Activated T-cell treated with anti-CD3 and anti-CD28 coated beads, Interleukin-2, amount 50 U/mL, for 4 hours (primary cell): ENCODE measurements around the gene APOE. TPM values are rescaled to one million over a fixed set of nuclear protein-coding genes. Genes with fewer than 3 reads are reported as not detected.
"Not testable (repeated sequence)": the region's sequence is repeated elsewhere in the genome, so short reads cannot be mapped to it uniquely, and the experiment has no call there.

Experiments used
- ATAC-seq, 2 donors: fragments of 200-7000 bp; cut with Tn5 transposase; one replicate each; pipeline ENCODE4 v1.10.0; 2021
- DNase-seq: peaks from one replicate; pipeline ENCODE4 v3.0.0-alpha.2; 2020
- H3K27me3 Mint-ChIP-seq: one replicate; pipeline ENCODE4 v1.8.0; 2021; ENCODE audit warnings: low read depth, mixed read lengths
- H3K36me3 Mint-ChIP-seq: one replicate; pipeline ENCODE4 v1.8.0; 2022; ENCODE audit warnings: mixed read lengths; ENCODE audit not compliant: insufficient read depth
- H3K4me1 Mint-ChIP-seq: one replicate; pipeline ENCODE4 v1.8.0; 2021; ENCODE audit warnings: low read depth, mixed read lengths
- H3K4me3 Mint-ChIP-seq: one replicate; pipeline ENCODE4 v1.8.0; 2021; ENCODE audit warnings: mild to moderate bottlenecking, moderate library complexity, mixed read lengths
- H3K9me3 Mint-ChIP-seq: one replicate; pipeline ENCODE4 v1.8.0; 2021; ENCODE audit warnings: mixed read lengths
- total RNA-seq, 3 donors: library from RNA; stranded (reverse); gene quantifications; one replicate each; pipeline ENCODE4 v1.2.1, GENCODE V29; 2021

APOE gene
- 1 to 10 TPM; 4.3 to 5.0 (median 4.9) TPM for total RNA-seq

- H3K4me1 Mint-ChIP-seq, result peaks cover 10% of the 10 kb centered on the region
- H3K27me3 Mint-ChIP-seq, result peaks cover 28% of the 10 kb centered on the region
- no peaks in the 10 kb centered on the region for H3K9me3 Mint-ChIP-seq
- H3K36me3 Mint-ChIP-seq, result peaks cover 12% of the 10 kb centered on the region
- DNase-seq (no peak), ATAC-seq (peak; percentile 14 to 20)
- H3K4me3 Mint-ChIP-seq, result peak within 1 kb of the TSS; percentile 33
These were observed at the start of gene APOE for GRCh38 chr19:44905437-44906160. Gene APOE (plus strand): TSS chr19:44905796. CDS start chr19:44906625, 829 bp downstream.

- DNase-seq (no peak), ATAC-seq (no peak)
- no peak overlapping the region for H3K4me3 Mint-ChIP-seq
- no peaks in the 10 kb centered on the region for H3K36me3 Mint-ChIP-seq
- H3K4me1 Mint-ChIP-seq, result no peaks in the 10 kb centered on the region
- H3K27me3 Mint-ChIP-seq, result peaks cover 6% of the 10 kb centered on the region
- H3K9me3 Mint-ChIP-seq, result no peaks in the 10 kb centered on the region
These were observed 49.0 kb upstream of the APOE start for GRCh38 chr19:44856421-44857083.

DNA sequence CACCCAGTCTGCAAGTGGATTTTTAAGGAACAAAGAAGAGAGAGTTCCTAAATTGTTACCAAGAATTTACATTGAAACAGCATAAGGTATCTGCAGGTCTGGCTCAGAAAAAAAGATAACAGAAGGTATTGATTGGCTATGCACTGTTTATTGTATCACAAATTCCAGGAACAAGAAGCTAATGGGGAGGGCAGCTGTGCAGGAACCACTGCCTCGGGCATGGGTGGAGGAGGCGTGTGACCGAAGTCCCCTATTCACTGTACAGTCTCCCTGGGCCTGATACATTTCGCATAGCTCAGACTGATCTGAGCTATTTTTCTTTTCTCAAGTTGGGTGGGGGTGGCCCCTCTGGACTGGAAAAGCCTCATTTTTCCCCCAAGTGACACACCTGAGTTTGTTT is 47.8 kb upstream of the APOE start:
- Mint-ChIP-seq H3K36me3 (no peaks in the 10 kb centered on the region), H3K4me1 (no peaks in the 10 kb centered on the region), H3K27me3 (peaks cover 7% of the 10 kb centered on the region), H3K4me3 (no peak overlapping the region), H3K9me3 (no peaks in the 10 kb centered on the region)
- ATAC-seq (no peak), DNase-seq (no peak)

DNA sequence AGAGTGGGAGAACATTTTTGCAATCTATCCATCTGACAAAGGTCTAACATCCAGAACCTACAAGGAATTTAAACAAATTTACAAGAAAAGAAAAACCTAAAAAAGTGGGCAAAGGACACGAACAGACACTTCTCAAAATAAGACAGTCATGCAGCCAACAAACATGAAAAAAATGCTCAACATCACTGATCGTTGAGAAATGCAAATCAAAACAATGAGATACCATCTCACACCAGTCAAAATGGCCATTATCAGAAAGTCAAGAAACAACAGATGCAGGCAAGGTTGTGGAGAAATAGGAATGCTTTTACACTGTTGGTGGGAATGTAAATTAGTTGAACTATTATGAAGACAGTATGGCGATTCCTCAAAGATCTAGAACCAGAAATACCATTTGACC is 44.0 kb upstream of the APOE start:
- not testable (repeated sequence) for H3K36me3 Mint-ChIP-seq, H3K4me1 Mint-ChIP-seq, DNase-seq, ATAC-seq, H3K9me3 Mint-ChIP-seq, H3K27me3 Mint-ChIP-seq, H3K4me3 Mint-ChIP-seq

- Mint-ChIP-seq H3K4me3 (no peak overlapping the region), H3K4me1 (no peaks in the 10 kb centered on the region), H3K36me3 (no peaks in the 10 kb centered on the region), H3K27me3 (peaks cover 7% of the 10 kb centered on the region), H3K9me3 (no peaks in the 10 kb centered on the region)
- no peak for ATAC-seq
- no peak for DNase-seq
These were observed 41.6 kb upstream of the APOE start for GRCh38 chr19:44863990-44864389.

DNA sequence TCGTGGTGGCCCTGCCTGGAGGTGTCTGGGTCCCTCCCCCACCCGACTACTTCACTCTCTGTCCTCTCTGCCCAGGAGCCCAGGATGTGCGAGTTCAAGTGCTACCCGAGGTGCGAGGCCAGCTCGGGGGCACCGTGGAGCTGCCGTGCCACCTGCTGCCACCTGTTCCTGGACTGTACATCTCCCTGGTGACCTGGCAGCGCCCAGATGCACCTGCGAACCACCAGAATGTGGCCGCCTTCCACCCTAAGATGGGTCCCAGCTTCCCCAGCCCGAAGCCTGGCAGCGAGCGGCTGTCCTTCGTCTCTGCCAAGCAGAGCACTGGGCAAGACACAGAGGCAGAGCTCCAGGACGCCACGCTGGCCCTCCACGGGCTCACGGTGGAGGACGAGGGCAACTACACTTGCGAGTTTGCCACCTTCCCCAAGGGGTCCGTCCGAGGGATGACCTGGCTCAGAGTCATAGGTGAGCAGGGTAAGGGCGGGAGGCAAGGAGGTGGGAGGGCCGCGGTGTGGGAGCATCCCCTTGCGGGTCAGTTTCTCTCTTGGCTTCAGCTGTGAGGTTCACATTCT is 40.3 kb upstream of the APOE start:
- H3K9me3 Mint-ChIP-seq, result no peaks in the 10 kb centered on the region
- peaks cover 5% of the 10 kb centered on the region for H3K27me3 Mint-ChIP-seq
- H3K4me1 Mint-ChIP-seq, result no peaks in the 10 kb centered on the region
- DNase-seq (no peak), ATAC-seq (no peak)
- H3K4me3 Mint-ChIP-seq, result no peak overlapping the region
- H3K36me3 Mint-ChIP-seq, result no peaks in the 10 kb centered on the region

- no peak for DNase-seq
These were observed 38.9 kb upstream of the APOE start for GRCh38 chr19:44866664-44867063.

DNA sequence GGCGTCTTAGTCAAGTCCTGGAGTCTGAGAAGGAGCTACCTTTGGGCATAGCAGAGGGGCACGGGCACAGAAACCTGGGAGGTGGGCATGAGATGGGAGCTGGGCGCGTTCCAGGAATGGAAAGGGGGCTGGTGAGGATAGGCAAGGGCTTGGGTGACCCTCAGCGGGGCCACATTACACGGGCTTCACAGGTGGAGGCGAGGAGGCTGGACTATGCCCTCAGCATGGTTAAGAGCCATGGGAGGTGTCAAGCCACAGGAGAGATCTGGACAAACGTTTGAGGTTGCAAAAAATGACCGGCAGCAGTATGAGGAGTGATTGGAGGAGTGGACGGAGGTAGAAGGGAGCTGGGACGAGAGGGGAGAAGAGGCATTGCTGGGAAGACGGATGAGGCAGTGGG is 38.0 kb upstream of the APOE start:
- no peak for DNase-seq
- H3K4me3 Mint-ChIP-seq, result no peak overlapping the region
- H3K9me3 Mint-ChIP-seq, result no peaks in the 10 kb centered on the region
- no peaks in the 10 kb centered on the region for H3K36me3 Mint-ChIP-seq
- ATAC-seq, result no peak
- no peaks in the 10 kb centered on the region for H3K27me3 Mint-ChIP-seq
- no peaks in the 10 kb centered on the region for H3K4me1 Mint-ChIP-seq

More at GRCh38 chr19:44866664-44867063, 38.9 kb upstream of the APOE start:
- Mint-ChIP-seq H3K4me3 (no peak overlapping the region), H3K27me3 (peaks cover under 1% of the 10 kb centered on the region), H3K9me3 (no peaks in the 10 kb centered on the region), H3K36me3 (no peaks in the 10 kb centered on the region), H3K4me1 (no peaks in the 10 kb centered on the region)
- no peak for ATAC-seq

- no peaks in the 10 kb centered on the region for H3K27me3 Mint-ChIP-seq
- H3K4me1 Mint-ChIP-seq, result no peaks in the 10 kb centered on the region
- DNase-seq (no peak), ATAC-seq (no peak)
- H3K9me3 Mint-ChIP-seq, result no peaks in the 10 kb centered on the region
- no peak overlapping the region for H3K4me3 Mint-ChIP-seq
- no peaks in the 10 kb centered on the region for H3K36me3 Mint-ChIP-seq
These were observed 35.7 kb upstream of the APOE start for GRCh38 chr19:44869733-44870470.

GRCh38 chr19:44871809-44872208 is 33.8 kb upstream of the APOE start:
- H3K36me3 Mint-ChIP-seq, result no peaks in the 10 kb centered on the region
- ATAC-seq (no peak), DNase-seq (no peak)
- H3K9me3 Mint-ChIP-seq, result no peaks in the 10 kb centered on the region
- H3K4me1 Mint-ChIP-seq, result peaks cover under 1% of the 10 kb centered on the region
- no peak overlapping the region for H3K4me3 Mint-ChIP-seq
- no peaks in the 10 kb centered on the region for H3K27me3 Mint-ChIP-seq

GRCh38 chr19:44872661-44873060 is 32.9 kb upstream of the APOE start:
- no peak for ATAC-seq
- H3K36me3 Mint-ChIP-seq, result no peaks in the 10 kb centered on the region
- DNase-seq, result no peak
- H3K4me1 Mint-ChIP-seq, result peaks cover 4% of the 10 kb centered on the region
- H3K4me3 Mint-ChIP-seq, result no peak overlapping the region
- no peaks in the 10 kb centered on the region for H3K9me3 Mint-ChIP-seq
- no peaks in the 10 kb centered on the region for H3K27me3 Mint-ChIP-seq

GRCh38 chr19:44874317-44874716 is 31.3 kb upstream of the APOE start:
- no peaks in the 10 kb centered on the region for H3K9me3 Mint-ChIP-seq
- ATAC-seq, result no peak
- no peak for DNase-seq
- H3K4me1 Mint-ChIP-seq, result peaks cover 4% of the 10 kb centered on the region
- no peak overlapping the region for H3K4me3 Mint-ChIP-seq
- no peaks in the 10 kb centered on the region for H3K36me3 Mint-ChIP-seq
- no peaks in the 10 kb centered on the region for H3K27me3 Mint-ChIP-seq

- Mint-ChIP-seq H3K4me3 (no peak overlapping the region), H3K27me3 (no peaks in the 10 kb centered on the region), H3K9me3 (no peaks in the 10 kb centered on the region), H3K4me1 (peaks cover 4% of the 10 kb centered on the region), H3K36me3 (no peaks in the 10 kb centered on the region)
- no peak for DNase-seq
- no peak for ATAC-seq
These were observed 29.7 kb upstream of the APOE start for GRCh38 chr19:44875666-44876451.
